Right ventricle myocardium superior (tissue), 1 donor: ENCODE data around the gene KNCN. TPM values are rescaled to one million over a fixed set of nuclear protein-coding genes. Genes with fewer than 3 reads are reported as not detected.
A peak's percentile ranks its signal among the peaks of the same experiment; 100 is the strongest.

Experiments
- ATAC-seq: fragments of 200-7000 bp; cut with Tn5 transposase; one replicate; pipeline ENCODE4 v1.9.1; 2020; ENCODE audit warnings: mild to moderate bottlenecking; ENCODE audit not compliant: poor library complexity
- DNase-seq: peaks from one replicate; pipeline ENCODE4 v3.0.0-alpha.2; 2020
- intact Hi-C: fragments of 100-400 bp; cut with DNase I; formaldehyde crosslinking; loops from one replicate; pipeline ENCODE4 v1.11.2; 2022
- total RNA-seq: library from RNA; stranded (reverse); fragmentation: NEBNext Ultra II Directional; extraction: Animal tissue kit (Norgen Biotek cat#: 25700); gene quantifications from one replicate; pipeline ENCODE4 v1.2.1, GENCODE V29; 2021
- donor health status: DM: no; HTN: yes; CAD: no; lungs with severe emphysema.

Gene KNCN
- total RNA-seq, 1 donor from 2014 or later = not detected

- no peak for DNase-seq
- ATAC-seq = no peak
- intact Hi-C loops = no loop called here
Observed at GRCh38 chr1:46549697-46550681, 1.5 kb downstream of the KNCN start.

- intact Hi-C loops = no loop called here
- peak; percentile 60 for ATAC-seq
- no peak for DNase-seq
Observed at GRCh38 chr1:46547481-46548383, 3.7 kb downstream of the KNCN start.

GRCh38 chr1:46546210-46546609 is 5.2 kb downstream of the KNCN start:
- intact Hi-C loops = no loop called here
- DNase-seq (no peak), ATAC-seq (no peak)

DNA sequence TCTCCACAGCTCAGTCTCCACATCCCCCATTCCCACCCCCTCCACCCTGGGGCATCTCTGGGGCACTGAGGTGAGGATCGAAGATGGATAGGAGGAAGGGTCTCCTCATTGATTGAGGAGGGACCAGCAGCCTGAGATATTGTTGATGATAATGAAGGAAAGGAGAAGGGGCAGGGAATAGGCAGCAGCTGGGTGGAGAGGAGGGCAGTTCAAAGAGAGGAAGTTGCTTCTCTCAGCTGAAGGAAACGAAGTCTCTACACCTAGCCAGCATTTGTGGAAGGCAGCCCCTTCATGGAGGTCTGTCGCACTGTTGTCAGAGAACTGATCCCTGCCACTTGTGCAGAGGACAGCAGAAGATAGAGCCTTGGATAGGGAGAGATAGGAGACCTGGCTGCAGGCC is 5.7 kb downstream of the KNCN start:
- intact Hi-C loops = no loop called here
- ATAC-seq (no peak), DNase-seq (no peak)

DNA sequence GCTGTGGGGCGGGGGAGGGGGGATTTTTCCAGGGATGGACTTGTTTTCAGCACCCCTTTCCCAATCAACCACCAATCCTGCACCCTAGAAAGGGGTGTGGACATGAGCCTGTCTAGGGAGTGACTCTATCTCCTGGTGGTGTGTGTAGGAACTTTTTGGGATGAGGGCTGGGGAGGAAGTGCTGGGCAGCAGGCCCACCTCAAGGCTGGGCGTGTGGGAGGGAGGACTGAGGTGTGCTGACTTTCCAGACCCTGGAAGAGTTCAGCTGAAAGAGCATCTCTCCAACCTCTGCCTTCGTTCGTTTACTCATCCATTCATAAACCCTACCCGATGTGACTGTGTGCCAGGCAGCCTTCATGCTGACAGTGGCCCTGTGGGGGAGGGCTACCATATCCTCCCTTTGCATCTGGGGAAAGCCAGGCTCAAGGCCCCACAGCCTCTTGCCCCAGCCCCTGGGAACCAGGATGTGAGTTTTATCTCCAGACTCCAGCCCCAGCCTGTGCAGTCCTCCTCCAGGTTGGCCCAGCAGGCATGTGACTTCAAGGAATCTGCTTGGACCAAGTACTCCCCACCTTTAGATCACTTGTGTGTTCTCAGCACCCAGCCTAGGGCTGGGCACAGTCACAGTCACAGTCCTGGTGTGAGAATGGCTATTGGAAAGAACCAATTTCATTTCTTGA is 6.7 kb downstream of the KNCN start:
- DNase-seq = no peak
- intact Hi-C loops = no loop called here
- no peak for ATAC-seq

DNA sequence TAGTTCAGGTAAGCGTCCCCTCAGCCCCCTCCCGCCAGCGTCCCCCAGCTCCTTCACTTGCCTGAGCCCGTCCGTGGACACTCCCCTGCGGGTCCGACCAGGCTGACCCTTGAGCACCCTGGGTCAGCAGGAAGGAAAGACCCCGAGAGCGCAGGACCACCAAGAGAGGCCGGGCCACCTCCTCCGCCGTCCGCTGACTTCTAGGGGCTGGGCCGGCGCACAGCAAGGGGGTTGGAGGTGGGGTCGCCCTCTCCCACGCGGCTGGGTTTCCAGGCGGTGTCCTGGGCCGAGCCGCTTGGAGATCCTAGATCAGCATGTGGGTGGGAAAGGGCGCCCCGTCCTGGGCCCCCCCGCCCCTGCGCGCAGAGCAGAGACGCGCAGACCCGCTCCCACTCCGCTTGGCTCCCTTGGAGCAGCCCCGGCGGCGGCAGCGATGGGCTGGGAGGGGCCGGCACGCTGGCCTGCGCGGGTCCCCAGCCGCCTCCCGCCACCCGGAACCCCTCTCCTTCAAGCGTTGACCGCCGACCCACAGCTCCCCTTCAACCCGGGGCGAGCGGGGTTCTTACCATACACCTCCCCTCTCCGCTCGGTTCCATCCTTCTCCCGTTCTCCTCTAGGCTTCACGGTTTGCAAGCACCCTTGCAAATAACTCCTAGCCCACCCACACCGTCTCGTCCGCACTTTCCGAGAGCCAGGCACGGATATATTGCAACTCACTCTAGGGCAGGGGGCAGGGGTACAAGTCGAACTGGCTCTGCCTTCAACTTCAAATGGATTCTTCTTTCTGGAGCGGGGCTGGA is 7.5 kb downstream of the KNCN start:
- intact Hi-C loops = no loop called here

GRCh38 chr1:46543382-46543760 is 8.1 kb downstream of the KNCN start:
- intact Hi-C loops = no loop called here
- no peak for ATAC-seq
- no peak for DNase-seq

More for the DNA sequence above, 7.5 kb downstream of the KNCN start:
- DNase-seq (no peak), ATAC-seq (no peak)

DNA sequence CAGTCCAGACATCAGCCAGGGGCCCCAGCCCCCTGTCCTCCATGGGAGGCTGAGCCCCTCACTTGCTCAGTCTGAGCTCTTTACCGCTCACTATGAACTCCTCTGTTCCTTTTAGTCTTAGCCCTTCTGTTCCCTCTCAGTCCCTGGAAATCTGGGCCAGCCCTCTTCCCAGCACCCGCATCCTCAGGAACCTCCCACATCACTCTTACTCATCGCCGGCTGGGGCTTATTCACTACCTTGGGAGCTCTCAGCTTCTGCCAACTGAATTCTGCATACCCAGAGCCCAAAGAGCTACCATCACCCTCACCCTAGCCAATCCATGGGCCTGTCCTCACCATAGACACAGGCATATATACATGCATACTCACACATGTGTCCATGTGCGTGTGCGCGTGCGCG is 11.5 kb downstream of the KNCN start:
- intact Hi-C loops = loop anchor here (10.0 kb wide), 1 partner anchor 185 kb away; no protein-coding TSS in a partner anchor
- ATAC-seq (no peak), DNase-seq (no peak)

- intact Hi-C loops = loop anchor here (10.0 kb wide), 1 partner anchor 187 kb away; no protein-coding TSS in a partner anchor
- DNase-seq (no peak), ATAC-seq (no peak)
Observed at GRCh38 chr1:46538147-46538546, 13.3 kb downstream of the KNCN start.

- no peak for ATAC-seq
- DNase-seq = no peak
- intact Hi-C loops = loop anchor here (10.0 kb wide), 1 partner anchor 187 kb away; no protein-coding TSS in a partner anchor
Observed at GRCh38 chr1:46537651-46538050, 13.8 kb downstream of the KNCN start.

DNA sequence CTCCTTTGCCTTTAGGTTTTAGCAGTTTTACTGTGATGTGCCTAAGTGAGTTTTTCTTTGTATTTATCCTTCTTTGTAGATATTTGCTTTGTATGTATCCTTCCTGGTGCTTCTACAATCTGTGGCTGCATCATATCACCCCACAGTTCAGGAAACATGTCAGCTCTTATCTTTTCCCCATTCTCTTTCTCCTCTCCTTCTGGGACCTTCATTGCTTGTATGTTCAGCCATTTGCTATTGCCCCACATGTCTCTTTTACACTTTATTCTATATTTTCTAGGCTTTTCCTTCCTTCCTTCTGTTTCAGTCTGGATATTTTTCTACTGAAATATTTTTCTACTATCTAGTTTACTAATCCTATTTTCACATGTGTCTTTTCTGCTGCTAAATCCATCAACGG is 14.9 kb downstream of the KNCN start:
- intact Hi-C loops = loop anchor here (10.0 kb wide), 1 partner anchor 188 kb away; no protein-coding TSS in a partner anchor
- DNase-seq = no peak
- no peak for ATAC-seq

- intact Hi-C loops = loop anchor here (10.0 kb wide), 1 partner anchor 190 kb away; no protein-coding TSS in a partner anchor
- DNase-seq (no peak), ATAC-seq (peak; percentile 34)
Observed at GRCh38 chr1:46535063-46535462, 16.4 kb downstream of the KNCN start.

GRCh38 chr1:46533179-46533864 is 18.1 kb downstream of the KNCN start:
- intact Hi-C loops = loop anchor here (10.0 kb wide), 1 partner anchor 191 kb away; no protein-coding TSS in a partner anchor
- ATAC-seq (peak; percentile 42), DNase-seq (peak; percentile 66)

DNA sequence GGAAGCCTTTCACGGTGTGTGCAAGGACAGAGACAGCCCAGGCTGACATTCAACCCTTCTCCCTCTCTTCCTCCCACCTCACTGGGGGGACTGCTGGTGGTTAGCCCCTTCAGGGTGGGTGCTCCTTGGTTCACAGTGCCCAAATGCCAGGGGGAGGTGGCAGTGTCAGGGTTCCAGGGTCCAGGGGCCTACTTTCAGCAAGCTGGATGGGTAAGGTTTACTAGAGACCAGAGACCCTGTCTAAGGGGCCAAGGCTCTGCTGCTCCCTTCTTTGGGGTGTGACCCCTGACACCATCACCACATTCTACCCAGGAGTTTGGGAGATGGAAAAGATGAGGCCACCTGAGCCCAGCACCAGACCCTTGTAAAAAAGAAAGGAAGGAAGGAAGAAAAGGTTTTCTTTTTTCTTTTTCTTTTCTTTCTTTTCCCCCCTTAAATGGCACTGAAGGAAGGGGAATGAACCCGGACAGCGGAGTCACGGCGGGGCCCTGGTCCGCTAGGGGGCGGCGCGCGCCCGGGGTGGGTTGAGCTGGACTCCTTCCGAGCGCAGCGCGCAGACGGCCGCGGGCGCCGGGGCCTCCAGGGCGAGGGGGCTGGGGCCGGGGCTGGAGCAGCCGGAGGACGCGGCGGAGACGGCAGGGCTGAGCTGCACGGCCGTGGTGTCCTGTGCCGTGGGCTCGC is 18.8 kb downstream of the KNCN start:
- intact Hi-C loops = loop anchor here (10.0 kb wide), 1 partner anchor 192 kb away; no protein-coding TSS in a partner anchor
- ATAC-seq (peak; percentile 93), DNase-seq (peak; percentile 83)

- intact Hi-C loops = loop anchor here (10.0 kb wide), 1 partner anchor 193 kb away; no protein-coding TSS in a partner anchor
- ATAC-seq = no peak
- DNase-seq = no peak
Observed at GRCh38 chr1:46532095-46532494, 19.4 kb downstream of the KNCN start.

GRCh38 chr1:46530791-46531409 is 20.5 kb downstream of the KNCN start:
- ATAC-seq (no peak), DNase-seq (no peak)
- intact Hi-C loops = loop anchor here (10.0 kb wide), 1 partner anchor 194 kb away; no protein-coding TSS in a partner anchor
